Skeletal muscle tissue (tissue), 4 donors: ENCODE measurements around the gene SPEN. TPM values are rescaled to one million over a fixed set of nuclear protein-coding genes. Genes with fewer than 3 reads are reported as not detected.
"Not testable (repeated sequence)": the region's sequence is repeated elsewhere in the genome, so short reads cannot be mapped to it uniquely, and the experiment has no call there.

ENCODE experiments used
- H3K27ac ChIP-seq: one replicate; pipeline ENCODE4 v1.7.0; 2013; ENCODE audit warnings: mild to moderate bottlenecking, low read depth, low read length, inconsistent platforms
- H3K27me3 ChIP-seq, 3 donors: one replicate each; pipeline ENCODE4 v1.7.0; 2013; ENCODE audit warnings: low read length in 3 of 3; ENCODE audit not compliant: control insufficient read depth in 3 of 3, insufficient read depth in 3 of 3
- H3K36me3 ChIP-seq, 3 donors: one replicate each; pipeline ENCODE4 v1.7.0; 2013; ENCODE audit warnings: low read length in 3 of 3; ENCODE audit not compliant: control insufficient read depth in 3 of 3, insufficient read depth in 3 of 3
- H3K4me1 ChIP-seq, 3 donors: one replicate each; pipeline ENCODE4 v1.7.0; 2013; ENCODE audit warnings: low read length in 3 of 3, mild to moderate bottlenecking in 3 of 3; ENCODE audit not compliant: control insufficient read depth in 3 of 3, insufficient read depth in 3 of 3
- H3K4me3 ChIP-seq, 3 donors: one replicate each; pipeline ENCODE4 v1.7.0; 2013; ENCODE audit warnings: low read length in 3 of 3
- H3K9ac ChIP-seq, 3 donors: one replicate each; pipeline ENCODE4 v1.7.0; 2013; ENCODE audit warnings: low read length in 3 of 3, mild to moderate bottlenecking in 3 of 3, moderate library complexity in 2 of 3, low read depth in 1 of 3
- H3K9me3 ChIP-seq, 3 donors: one replicate each; pipeline ENCODE4 v1.7.0; 2013; ENCODE audit warnings: low read length in 3 of 3; ENCODE audit not compliant: control insufficient read depth in 3 of 3
- total RNA-seq: library from RNA; depleted of rRNA; stranded (reverse); fragments of >200 nt; gene quantifications from one replicate; pipeline ENCODE4 v1.2.3, GENCODE V29; 2014
- donor health status: Osteomylitis.

Gene SPEN
- total RNA-seq, 1 donor from 2014 or later, result 21.4 TPM

- Histone ChIP-seq H3K36me3 (peaks cover 3 to 20% (median 16%) of the 10 kb centered on the region in 3 donors), H3K27ac (no peak overlapping the region), H3K9me3 (no peaks in the 10 kb centered on the region), H3K4me3 (no peak overlapping the region), H3K4me1 (peaks cover 0 to 10% (median 9%) of the 10 kb centered on the region in 3 donors), H3K9ac (no peak overlapping the region), H3K27me3 (no peaks in the 10 kb centered on the region)
Measured at GRCh38 chr1:15876357-15877055, 29.0 kb downstream of the SPEN start.

GRCh38 chr1:15881961-15882360, 34.5 kb downstream of the SPEN start:
- H3K4me3 ChIP-seq, result no peak overlapping the region
- H3K4me1 ChIP-seq, result peaks cover 13 to 18% (median 18%) of the 10 kb centered on the region in 3 donors
- no peaks in the 10 kb centered on the region for H3K36me3 ChIP-seq
- no peak overlapping the region for H3K9ac ChIP-seq
- no peak overlapping the region for H3K27ac ChIP-seq
- H3K27me3 ChIP-seq, result no peaks in the 10 kb centered on the region
- H3K9me3 ChIP-seq, result no peaks in the 10 kb centered on the region

DNA sequence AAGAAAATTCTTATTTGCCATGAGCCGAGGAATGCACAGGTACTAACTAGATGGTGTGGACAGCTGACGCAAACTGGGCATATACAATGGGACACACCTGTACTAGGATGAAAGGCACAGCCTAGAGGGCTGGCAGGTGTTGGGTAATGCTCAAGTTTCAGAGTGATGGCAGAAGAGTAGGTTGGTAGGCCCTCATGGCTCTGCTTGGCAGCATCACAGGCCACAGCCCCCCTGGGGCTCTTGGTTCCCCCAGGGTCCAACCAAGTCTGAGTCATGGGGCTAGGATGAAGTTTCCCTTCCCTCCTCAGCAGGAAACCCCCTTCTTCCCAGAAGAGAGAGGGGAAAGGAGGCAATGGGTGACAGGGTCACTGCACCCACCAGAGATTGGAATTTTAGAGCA, 35.2 kb downstream of the SPEN start:
- Histone ChIP-seq H3K9ac (no peak overlapping the region), H3K9me3 (no peaks in the 10 kb centered on the region), H3K4me3 (no peak overlapping the region), H3K27ac (no peak overlapping the region), H3K27me3 (no peaks in the 10 kb centered on the region), H3K36me3 (no peaks in the 10 kb centered on the region), H3K4me1 (peaks cover 16 to 19% (median 18%) of the 10 kb centered on the region in 3 donors)

DNA sequence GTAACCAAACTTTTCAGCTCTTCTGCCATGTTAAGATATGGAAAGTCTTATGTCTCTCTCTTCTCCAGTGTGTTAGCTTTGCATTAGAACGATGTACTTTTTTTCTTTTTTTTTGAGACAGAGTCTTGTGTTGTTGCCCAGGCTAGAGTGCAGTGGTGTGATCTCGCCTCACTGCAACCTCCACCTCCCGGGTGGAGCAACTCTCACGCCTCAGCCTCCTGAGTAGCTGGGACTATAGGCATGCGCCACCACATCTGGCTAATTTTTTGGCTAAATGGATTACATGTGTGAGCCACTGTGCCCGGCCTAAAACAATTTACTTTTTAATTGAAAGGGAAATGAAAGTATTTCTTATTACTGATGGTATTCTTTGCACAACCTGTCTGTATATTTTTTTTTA, 35.8 kb downstream of the SPEN start:
- Histone ChIP-seq H3K27me3 (no peaks in the 10 kb centered on the region), H3K4me1 (peaks cover 16 to 18% (median 17%) of the 10 kb centered on the region in 3 donors), H3K4me3 (no peak overlapping the region), H3K9ac (no peak overlapping the region), H3K27ac (no peak overlapping the region), H3K36me3 (no peaks in the 10 kb centered on the region), H3K9me3 (no peaks in the 10 kb centered on the region)

DNA sequence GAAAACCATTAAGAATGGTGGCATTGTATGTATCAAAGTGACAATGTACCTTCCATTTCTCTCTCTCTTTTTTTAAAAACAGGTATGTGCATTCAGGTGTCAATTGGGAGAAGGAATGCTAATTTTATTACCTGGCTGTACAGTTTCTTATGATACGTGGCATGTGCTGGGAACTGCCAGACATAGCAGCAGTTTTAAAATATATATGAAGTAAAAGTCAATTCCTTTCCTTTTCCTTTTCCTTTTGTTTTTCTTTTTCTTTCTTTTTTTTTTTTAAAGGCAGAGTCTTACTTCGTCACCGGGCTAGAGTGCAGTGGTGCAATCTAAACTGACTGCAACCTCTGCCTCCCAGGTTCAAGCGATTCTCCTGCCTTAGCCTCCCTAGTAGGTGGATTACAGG, 37.0 kb downstream of the SPEN start:
- Histone ChIP-seq H3K27me3 (no peaks in the 10 kb centered on the region), H3K4me3 (no peak overlapping the region), H3K27ac (peak overlapping the region; percentile 83), H3K36me3 (no peaks in the 10 kb centered on the region), H3K9me3 (no peaks in the 10 kb centered on the region), H3K9ac (no peak overlapping the region), H3K4me1 (peaks cover 16 to 18% (median 17%) of the 10 kb centered on the region in 3 donors)

DNA sequence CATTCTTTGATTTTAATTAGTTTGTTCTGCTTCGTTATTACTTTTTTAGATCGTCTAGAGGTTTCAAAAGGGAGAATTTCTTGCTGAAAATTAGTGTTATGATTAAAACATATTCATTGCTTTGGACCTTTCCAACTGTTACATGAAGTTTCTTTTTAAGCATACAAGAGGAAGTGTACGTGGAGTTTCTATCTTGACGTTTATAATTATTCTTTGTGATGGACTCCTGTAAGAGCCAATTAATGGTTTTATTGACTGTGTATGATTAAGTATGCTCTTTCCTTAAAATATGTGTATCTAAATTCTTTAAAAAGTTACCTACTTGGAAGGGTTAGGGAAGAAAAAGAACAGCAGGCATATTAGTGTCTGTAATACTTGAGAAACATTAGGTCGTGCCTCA, 37.8 kb downstream of the SPEN start:
- no peaks in the 10 kb centered on the region for H3K9me3 ChIP-seq
- peaks cover 16 to 18% (median 17%) of the 10 kb centered on the region in 3 donors for H3K4me1 ChIP-seq
- H3K4me3 ChIP-seq, result peak overlapping the region in 2 of 3 donors; percentile 0 to 68
- no peaks in the 10 kb centered on the region for H3K27me3 ChIP-seq
- peak overlapping the region; percentile 83 for H3K27ac ChIP-seq
- no peaks in the 10 kb centered on the region for H3K36me3 ChIP-seq
- peak overlapping the region in 1 of 3 donors; percentile 35 for H3K9ac ChIP-seq

GRCh38 chr1:15885701-15886610, 38.4 kb downstream of the SPEN start:
- Histone ChIP-seq H3K9ac (peak overlapping the region; percentile 35 to 78 (median 66)), H3K9me3 (no peaks in the 10 kb centered on the region), H3K4me3 (peak overlapping the region; percentile 65 to 68 (median 68)), H3K4me1 (peaks cover 20 to 22% (median 21%) of the 10 kb centered on the region in 3 donors), H3K27me3 (no peaks in the 10 kb centered on the region), H3K27ac (peak overlapping the region; percentile 83), H3K36me3 (no peaks in the 10 kb centered on the region)

GRCh38 chr1:15886611-15887167, 39.2 kb downstream of the SPEN start:
- H3K4me1 ChIP-seq, result peaks cover 17 to 21% (median 20%) of the 10 kb centered on the region in 3 donors
- H3K27ac ChIP-seq, result peak overlapping the region; percentile 83
- H3K27me3 ChIP-seq, result no peaks in the 10 kb centered on the region
- H3K36me3 ChIP-seq, result no peaks in the 10 kb centered on the region
- no peaks in the 10 kb centered on the region for H3K9me3 ChIP-seq
- H3K9ac ChIP-seq, result peak overlapping the region; percentile 35 to 78 (median 37)
- peak overlapping the region; percentile 65 to 68 (median 68) for H3K4me3 ChIP-seq

GRCh38 chr1:15892857-15893599, 45.5 kb downstream of the SPEN start:
- H3K4me3 ChIP-seq, H3K27me3 ChIP-seq, H3K9me3 ChIP-seq, H3K36me3 ChIP-seq, H3K9ac ChIP-seq: not testable (repeated sequence)
- Histone ChIP-seq H3K27ac (peak overlapping the region; percentile 36), H3K4me1 (peaks cover 7 to 12% (median 8%) of the 10 kb centered on the region in 3 donors)
